DND-41 (cell line): ENCODE data around the gene ADAM15.

Source experiments
- EZH2 ChIP-seq: IDR thresholded peaks from 3 replicates; pipeline ENCODE4 v1.6.1; 2012; ENCODE audit warnings: borderline replicate concordance, low read depth, mild to moderate bottlenecking, moderate library complexity, low read length, inconsistent platforms; ENCODE audit not compliant: severe bottlenecking
- TF ChIP-seq, protein P1 (sequence below): IDR thresholded peaks from 2 replicates; pipeline ENCODE4 v1.5.1; 2012; ENCODE audit warnings: borderline replicate concordance, low read length, moderate library complexity, mild to moderate bottlenecking; ENCODE audit not compliant: poor library complexity, severe bottlenecking; ENCODE audit errors: extremely low read depth

DNA sequence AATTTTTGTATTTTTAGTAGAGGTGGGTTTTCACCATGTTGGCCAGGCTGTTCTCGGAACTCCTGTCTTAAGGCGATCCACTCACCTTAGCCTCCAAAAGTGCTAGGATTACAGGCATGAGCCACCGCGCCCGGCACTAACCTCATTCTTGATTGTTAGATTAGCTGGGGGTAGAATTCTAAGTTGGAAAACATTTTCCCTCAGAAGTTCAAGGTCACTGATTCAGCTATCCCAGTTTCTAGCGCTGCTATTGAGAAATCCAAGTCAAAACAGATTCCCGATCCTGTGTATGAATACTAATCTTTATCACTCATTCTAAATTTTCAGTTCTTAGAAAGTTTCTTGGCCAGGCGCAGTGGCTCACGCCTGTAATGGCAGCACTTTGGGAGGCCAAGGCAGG is 52.2 kb downstream of the ADAM15 start:
- TF ChIP-seq, protein P1, sequence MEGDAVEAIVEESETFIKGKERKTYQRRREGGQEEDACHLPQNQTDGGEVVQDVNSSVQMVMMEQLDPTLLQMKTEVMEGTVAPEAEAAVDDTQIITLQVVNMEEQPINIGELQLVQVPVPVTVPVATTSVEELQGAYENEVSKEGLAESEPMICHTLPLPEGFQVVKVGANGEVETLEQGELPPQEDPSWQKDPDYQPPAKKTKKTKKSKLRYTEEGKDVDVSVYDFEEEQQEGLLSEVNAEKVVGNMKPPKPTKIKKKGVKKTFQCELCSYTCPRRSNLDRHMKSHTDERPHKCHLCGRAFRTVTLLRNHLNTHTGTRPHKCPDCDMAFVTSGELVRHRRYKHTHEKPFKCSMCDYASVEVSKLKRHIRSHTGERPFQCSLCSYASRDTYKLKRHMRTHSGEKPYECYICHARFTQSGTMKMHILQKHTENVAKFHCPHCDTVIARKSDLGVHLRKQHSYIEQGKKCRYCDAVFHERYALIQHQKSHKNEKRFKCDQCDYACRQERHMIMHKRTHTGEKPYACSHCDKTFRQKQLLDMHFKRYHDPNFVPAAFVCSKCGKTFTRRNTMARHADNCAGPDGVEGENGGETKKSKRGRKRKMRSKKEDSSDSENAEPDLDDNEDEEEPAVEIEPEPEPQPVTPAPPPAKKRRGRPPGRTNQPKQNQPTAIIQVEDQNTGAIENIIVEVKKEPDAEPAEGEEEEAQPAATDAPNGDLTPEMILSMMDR, result no peak
- no peak for TF ChIP-seq EZH2
